Lower leg skin (tissue), 3 donors: ENCODE results near the gene FAM3A.

ENCODE experiments used
- CTCF ChIP-seq, 3 donors: fragments of 450-650 bp; IDR thresholded peaks; one replicate each; pipeline ENCODE4 v1.5.1; 2016; ENCODE audit warnings: antibody characterized with exemption in 3 of 3, mild to moderate bottlenecking in 3 of 3, moderate library complexity in 2 of 3
- POLR2A ChIP-seq, 2 donors: fragments of 450-650 bp; IDR thresholded peaks; one replicate each; pipeline ENCODE4 v1.6.1; 2016 to 2017; ENCODE audit warnings: antibody characterized with exemption in 2 of 2, mild to moderate bottlenecking in 1 of 2, moderate library complexity in 1 of 2

DNA sequence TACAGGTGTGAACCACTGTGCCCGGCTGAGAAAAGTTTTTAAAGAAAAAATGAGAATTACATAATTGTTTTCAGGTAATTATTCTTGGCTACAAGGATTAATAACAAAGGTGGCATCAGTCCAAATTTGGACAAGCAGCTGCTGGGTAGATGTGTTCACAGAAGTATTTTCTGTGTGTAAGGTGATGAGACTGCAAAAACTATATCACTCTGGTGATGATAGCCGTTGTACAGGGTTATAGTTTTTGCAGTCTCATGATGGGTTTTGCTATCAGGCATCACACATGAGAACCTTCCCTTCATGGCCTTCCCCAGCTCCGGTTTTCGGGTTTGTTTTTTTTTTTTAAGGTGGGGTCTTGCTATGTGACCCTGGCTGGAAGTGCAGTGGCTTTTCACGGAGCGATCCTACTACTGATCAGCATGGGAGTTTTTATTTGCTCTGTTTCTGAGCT is 20.5 kb downstream of the FAM3A start:
- TF ChIP-seq CTCF (IDR thresholded peaks at IDR 0.05), result no peak
- no peak for TF ChIP-seq POLR2A (IDR thresholded peaks at IDR 0.05)
